HG02981 (cell line): Measurements from ENCODE around the gene CDC14C.

ENCODE experiments used
- ATAC-seq: cut with Tn5 transposase; IDR thresholded peaks from one replicate; pipeline ENCODE4 v1.9.1; 2021; ENCODE audit warnings: mild to moderate bottlenecking, moderate library complexity; ENCODE audit not compliant: unreplicated experiment

CDC14C gene

DNA sequence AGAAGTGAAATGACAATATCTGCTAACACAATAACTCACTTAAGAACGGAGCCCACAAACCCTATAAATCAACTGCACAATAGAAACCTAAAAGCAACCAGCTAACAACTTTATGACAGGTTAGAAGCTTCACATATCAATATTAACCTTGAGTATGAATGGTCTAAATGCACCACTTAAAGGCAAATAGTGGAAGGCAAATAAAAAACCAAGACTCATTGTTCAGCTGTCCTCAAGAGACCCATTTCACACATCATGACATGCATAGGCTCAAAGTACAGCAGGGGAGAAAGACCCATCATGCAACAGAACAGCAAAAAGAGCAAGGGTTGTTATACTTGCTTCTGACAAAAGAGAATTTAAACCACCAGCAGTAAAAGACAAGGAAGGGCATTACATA is 46.8 kb downstream of the CDC14C start:
- no peak for ATAC-seq

- ATAC-seq: no peak
Observed at GRCh38 chr7:48976253-48976652, 51.9 kb downstream of the CDC14C start.

DNA sequence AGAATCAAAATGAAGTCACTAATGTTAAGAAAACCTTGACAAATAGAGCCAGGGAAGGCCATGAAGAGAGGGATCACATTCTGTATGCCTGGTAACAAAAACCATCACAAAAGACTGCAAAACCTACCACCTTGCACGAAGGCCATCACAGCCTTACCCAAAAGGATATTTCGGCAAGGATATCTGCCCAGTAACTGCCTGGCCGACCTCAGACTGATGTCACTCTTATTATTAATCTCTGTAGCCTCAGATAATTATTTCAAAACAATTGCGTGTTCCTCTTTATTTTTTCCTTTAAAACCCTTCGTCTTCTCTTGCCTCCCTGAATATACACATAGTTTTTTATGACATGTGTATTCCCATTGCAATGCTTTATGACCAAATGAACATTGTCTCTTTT is 52.5 kb downstream of the CDC14C start:
- no peak for ATAC-seq
